Upper lobe of left lung (tissue), 4 donors: ENCODE measurements around the gene CCDC12.

Experiments
- EP300 ChIP-seq, 4 donors: sonication (generic); formaldehyde crosslinking; IDR thresholded peaks; one replicate each; pipeline ENCODE4 v1.5.1; 2017; ENCODE audit warnings: antibody characterized with exemption in 4 of 4, control low read depth in 2 of 4
- POLR2A ChIP-seq, 4 donors: fragments of 450-650 bp; IDR thresholded peaks; one replicate each; pipeline ENCODE4 v1.5.1; 2016 to 2017; ENCODE audit warnings: antibody characterized with exemption in 4 of 4, mild to moderate bottlenecking in 2 of 4
- POLR2AphosphoS5 ChIP-seq, 2 donors: sonication (generic); formaldehyde crosslinking; IDR thresholded peaks; one replicate each; pipeline ENCODE4 v1.5.1; 2017; ENCODE audit warnings: antibody characterized with exemption in 2 of 2
- TF ChIP-seq, protein P1 (sequence below), 6 experiments: fragments of 450-650 bp in 4 of 6; fragments of 200-600 bp in 2 of 6; sonication (generic) in 2 of 6; IDR thresholded peaks; one replicate each; pipeline ENCODE4 v1.5.1; 2016 to 2019; ENCODE audit warnings: antibody characterized with exemption in 6 of 6

- TF ChIP-seq, protein P1, sequence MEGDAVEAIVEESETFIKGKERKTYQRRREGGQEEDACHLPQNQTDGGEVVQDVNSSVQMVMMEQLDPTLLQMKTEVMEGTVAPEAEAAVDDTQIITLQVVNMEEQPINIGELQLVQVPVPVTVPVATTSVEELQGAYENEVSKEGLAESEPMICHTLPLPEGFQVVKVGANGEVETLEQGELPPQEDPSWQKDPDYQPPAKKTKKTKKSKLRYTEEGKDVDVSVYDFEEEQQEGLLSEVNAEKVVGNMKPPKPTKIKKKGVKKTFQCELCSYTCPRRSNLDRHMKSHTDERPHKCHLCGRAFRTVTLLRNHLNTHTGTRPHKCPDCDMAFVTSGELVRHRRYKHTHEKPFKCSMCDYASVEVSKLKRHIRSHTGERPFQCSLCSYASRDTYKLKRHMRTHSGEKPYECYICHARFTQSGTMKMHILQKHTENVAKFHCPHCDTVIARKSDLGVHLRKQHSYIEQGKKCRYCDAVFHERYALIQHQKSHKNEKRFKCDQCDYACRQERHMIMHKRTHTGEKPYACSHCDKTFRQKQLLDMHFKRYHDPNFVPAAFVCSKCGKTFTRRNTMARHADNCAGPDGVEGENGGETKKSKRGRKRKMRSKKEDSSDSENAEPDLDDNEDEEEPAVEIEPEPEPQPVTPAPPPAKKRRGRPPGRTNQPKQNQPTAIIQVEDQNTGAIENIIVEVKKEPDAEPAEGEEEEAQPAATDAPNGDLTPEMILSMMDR (IDR thresholded peaks at IDR 0.05), result no peak
- TF ChIP-seq POLR2A (IDR thresholded peaks at IDR 0.05) (no peak), POLR2AphosphoS5 (IDR thresholded peaks at IDR 0.05) (no peak), EP300 (IDR thresholded peaks at IDR 0.05) (no peak)
Observed at GRCh38 chr3:46972396-46972795, 4.1 kb downstream of the CCDC12 start.
